HG03457 (cell line): ENCODE measurements around the gene STARD5.
"Not testable (repeated sequence)": the region's sequence is repeated elsewhere in the genome, so short reads cannot be mapped to it uniquely, and the experiment has no call there.

Source experiments
- ATAC-seq: cut with Tn5 transposase; IDR thresholded peaks from one replicate; pipeline ENCODE4 v1.9.1; 2021; ENCODE audit warnings: moderate number of reproducible peaks; ENCODE audit not compliant: unreplicated experiment

The STARD5 gene

GRCh38 chr15:81337713-81338157 is 13.8 kb upstream of the STARD5 start:
- no peak for ATAC-seq

GRCh38 chr15:81337241-81337640 is 13.3 kb upstream of the STARD5 start:
- no peak for ATAC-seq

- no peak for ATAC-seq
Measured at GRCh38 chr15:81336568-81336967, 12.6 kb upstream of the STARD5 start.

- no peak for ATAC-seq
Measured at GRCh38 chr15:81335631-81336030, 11.7 kb upstream of the STARD5 start.

- ATAC-seq = no peak
Measured at GRCh38 chr15:81334768-81335435, 11.0 kb upstream of the STARD5 start.

GRCh38 chr15:81333363-81333762 is 9.4 kb upstream of the STARD5 start:
- no peak for ATAC-seq

GRCh38 chr15:81332326-81332725 is 8.4 kb upstream of the STARD5 start:
- no peak for ATAC-seq

- no peak for ATAC-seq
Measured at GRCh38 chr15:81331600-81331999, 7.7 kb upstream of the STARD5 start.

GRCh38 chr15:81331141-81331540 is 7.2 kb upstream of the STARD5 start:
- not testable (repeated sequence) for ATAC-seq

- ATAC-seq = no peak
Measured at GRCh38 chr15:81330366-81331090, 6.6 kb upstream of the STARD5 start.

- ATAC-seq = no peak
Measured at GRCh38 chr15:81329446-81329845, 5.5 kb upstream of the STARD5 start.

- no peak for ATAC-seq
Measured at GRCh38 chr15:81327516-81327915, 3.6 kb upstream of the STARD5 start.

GRCh38 chr15:81326466-81327212 is 2.7 kb upstream of the STARD5 start:
- ATAC-seq = no peak

GRCh38 chr15:81323559-81323943 is 390 bp downstream of the STARD5 start:
- no peak for ATAC-seq

GRCh38 chr15:81322676-81323253 is 1.2 kb downstream of the STARD5 start:
- no peak for ATAC-seq

- ATAC-seq = no peak
Measured at GRCh38 chr15:81321667-81322066, 2.3 kb downstream of the STARD5 start.

- no peak for ATAC-seq
Measured at GRCh38 chr15:81317642-81318017, 6.3 kb downstream of the STARD5 start.

- ATAC-seq = no peak
Measured at GRCh38 chr15:81316267-81316666, 7.7 kb downstream of the STARD5 start.

- no peak for ATAC-seq
Measured at GRCh38 chr15:81315452-81316175, 8.3 kb downstream of the STARD5 start.

- ATAC-seq = no peak
Measured at GRCh38 chr15:81314378-81314777, 9.6 kb downstream of the STARD5 start.

- ATAC-seq = no peak
Measured at GRCh38 chr15:81313686-81314085, 10.3 kb downstream of the STARD5 start.
